PC-9 (cell line): ENCODE data around the gene C3AR1.

Experiments
- EZH2 ChIP-seq: fragments of 200-600 bp; sonication (generic); IDR thresholded peaks from 2 replicates; pipeline ENCODE4 v1.8.0; 2017; ENCODE audit warnings: antibody characterized with exemption, low read depth
- TF ChIP-seq, protein P1 (sequence below): fragments of 200-600 bp; sonication (generic); conservative IDR thresholded peaks from 2 replicates; pipeline ENCODE4 v1.6.1; 2017; ENCODE audit warnings: mixed run types, antibody characterized with exemption, mild to moderate bottlenecking, moderate library complexity

DNA sequence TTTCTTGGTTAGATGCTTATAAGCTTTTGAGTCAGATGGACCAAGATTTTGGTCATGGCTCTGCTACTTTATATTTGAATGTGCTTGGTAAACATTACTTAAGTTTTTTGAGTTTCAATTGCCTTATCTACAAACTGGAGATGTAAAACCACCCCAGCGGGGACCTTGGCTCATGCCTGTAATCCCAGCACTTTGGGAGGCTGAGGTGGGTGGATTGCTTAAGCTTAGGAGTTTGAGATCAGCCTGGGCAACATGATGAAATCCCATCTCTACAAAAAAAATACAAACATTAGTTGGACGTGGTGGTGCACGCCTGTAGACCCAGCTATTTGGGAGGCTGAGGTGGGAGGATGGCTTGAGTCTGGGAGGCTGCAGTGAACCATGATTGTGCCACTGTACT is 27.1 kb upstream of the C3AR1 start:
- TF ChIP-seq, protein P1, sequence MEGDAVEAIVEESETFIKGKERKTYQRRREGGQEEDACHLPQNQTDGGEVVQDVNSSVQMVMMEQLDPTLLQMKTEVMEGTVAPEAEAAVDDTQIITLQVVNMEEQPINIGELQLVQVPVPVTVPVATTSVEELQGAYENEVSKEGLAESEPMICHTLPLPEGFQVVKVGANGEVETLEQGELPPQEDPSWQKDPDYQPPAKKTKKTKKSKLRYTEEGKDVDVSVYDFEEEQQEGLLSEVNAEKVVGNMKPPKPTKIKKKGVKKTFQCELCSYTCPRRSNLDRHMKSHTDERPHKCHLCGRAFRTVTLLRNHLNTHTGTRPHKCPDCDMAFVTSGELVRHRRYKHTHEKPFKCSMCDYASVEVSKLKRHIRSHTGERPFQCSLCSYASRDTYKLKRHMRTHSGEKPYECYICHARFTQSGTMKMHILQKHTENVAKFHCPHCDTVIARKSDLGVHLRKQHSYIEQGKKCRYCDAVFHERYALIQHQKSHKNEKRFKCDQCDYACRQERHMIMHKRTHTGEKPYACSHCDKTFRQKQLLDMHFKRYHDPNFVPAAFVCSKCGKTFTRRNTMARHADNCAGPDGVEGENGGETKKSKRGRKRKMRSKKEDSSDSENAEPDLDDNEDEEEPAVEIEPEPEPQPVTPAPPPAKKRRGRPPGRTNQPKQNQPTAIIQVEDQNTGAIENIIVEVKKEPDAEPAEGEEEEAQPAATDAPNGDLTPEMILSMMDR, result no peak
- no peak for TF ChIP-seq EZH2
